Upper lobe of left lung (tissue), 6 donors: ENCODE results near the gene S100A13. TPM values are rescaled to one million over a fixed set of nuclear protein-coding genes. Genes with fewer than 3 reads are reported as not detected.
"Not testable (repeated sequence)": the region's sequence is repeated elsewhere in the genome, so short reads cannot be mapped to it uniquely, and the experiment has no call there.

ENCODE experiments used
- ATAC-seq, 2 donors: fragments of 200-7000 bp; cut with Tn5 transposase; one replicate each; pipeline ENCODE4 v1.9.1; 2022; ENCODE audit warnings: mild to moderate bottlenecking in 2 of 2, moderate library complexity in 2 of 2; ENCODE audit not compliant: low FRiP score in 2 of 2
- DNase-seq, 2 donors: peaks; one replicate each; pipeline ENCODE4 v3.0.0-alpha.2; 2019 to 2020
- H3K27ac ChIP-seq, 4 donors: fragments of 200-600 bp; sonication (generic); one replicate each; pipeline ENCODE4 v1.5.1; 2016 to 2019
- H3K27me3 ChIP-seq, 4 donors: fragments of 200-600 bp; sonication (generic); one replicate each; pipeline ENCODE4 v1.5.1; 2017 to 2019
- H3K36me3 ChIP-seq, 4 donors: fragments of 200-600 bp; sonication (generic); one replicate each; pipeline ENCODE4 v1.5.1; 2016 to 2019
- H3K4me1 ChIP-seq, 4 donors: fragments of 200-600 bp; sonication (generic); one replicate each; pipeline ENCODE4 v1.5.1; 2018 to 2019
- H3K4me3 ChIP-seq, 4 donors: fragments of 200-600 bp; sonication (generic); one replicate each; pipeline ENCODE4 v1.5.1; 2017 to 2019; ENCODE audit warnings: mild to moderate bottlenecking in 2 of 4, moderate library complexity in 1 of 4
- H3K9me3 ChIP-seq, 4 donors: fragments of 200-600 bp; sonication (generic); one replicate each; pipeline ENCODE4 v1.5.1; 2018 to 2019
- EP300 ChIP-seq, 4 donors: sonication (generic); formaldehyde crosslinking; IDR thresholded peaks; one replicate each; pipeline ENCODE4 v1.5.1; 2017; ENCODE audit warnings: antibody characterized with exemption in 4 of 4, control low read depth in 2 of 4
- POLR2A ChIP-seq, 4 donors: fragments of 450-650 bp; IDR thresholded peaks; one replicate each; pipeline ENCODE4 v1.5.1; 2016 to 2017; ENCODE audit warnings: antibody characterized with exemption in 4 of 4, mild to moderate bottlenecking in 2 of 4
- POLR2AphosphoS5 ChIP-seq, 2 donors: sonication (generic); formaldehyde crosslinking; IDR thresholded peaks; one replicate each; pipeline ENCODE4 v1.5.1; 2017; ENCODE audit warnings: antibody characterized with exemption in 2 of 2
- WGBS, 2 donors: methylation state at CpG; one replicate each; pipeline ENCODE4 v1.1.5; 2017 to 2018; 5-methylcytosine and 5-hydroxymethylcytosine counted together
- total RNA-seq, 6 donors: library from RNA; depleted of rRNA in 4 of 6; stranded (reverse); fragments of >200 nt in 4 of 6; gene quantifications; one replicate each; pipeline versions ENCODE4 v1.1.0 to v1.2.1, GENCODE V29; 2016 to 2021
- TF ChIP-seq, protein P1 (sequence below), 6 experiments: fragments of 450-650 bp in 4 of 6; fragments of 200-600 bp in 2 of 6; sonication (generic) in 2 of 6; IDR thresholded peaks; one replicate each; pipeline ENCODE4 v1.5.1; 2016 to 2019; ENCODE audit warnings: antibody characterized with exemption in 6 of 6
- donor health status: DM: no; HTN: no; CAD: no; lungs with moderate emphysema.
- donor health status: DM: no; HTN: yes; CAD: no; lungs with severe emphysema.

S100A13 gene
- total RNA-seq, 6 donors from 2014 or later = 72.8 to 132 (median 86.3) TPM

DNA sequence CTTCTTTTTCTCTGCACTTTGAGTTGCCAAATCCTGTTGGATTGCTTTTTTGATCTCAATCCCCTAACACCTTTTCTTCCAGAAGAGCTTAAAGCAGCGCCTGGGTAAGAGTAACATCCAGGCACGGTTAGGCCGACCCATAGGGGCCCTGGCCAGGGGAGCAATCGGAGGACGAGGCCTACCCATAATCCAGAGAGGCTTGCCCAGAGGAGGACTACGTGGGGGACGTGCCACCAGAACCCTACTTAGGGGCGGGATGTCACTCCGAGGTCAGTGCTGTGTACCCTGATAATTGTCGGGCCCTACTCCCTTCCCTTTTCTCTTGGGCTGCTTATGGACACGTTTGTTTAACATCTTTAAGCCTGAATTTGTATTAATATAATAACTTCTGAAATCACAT lies 14.9 kb upstream of the S100A13 start:
- Histone ChIP-seq H3K36me3 (peaks cover 57 to 100% (median 84%) of the 10 kb centered on the region in 4 donors), H3K4me3 (no peak overlapping the region), H3K9me3 (no peaks in the 10 kb centered on the region), H3K4me1 (peaks cover 7 to 38% (median 22%) of the 10 kb centered on the region in 4 donors), H3K27me3 (no peaks in the 10 kb centered on the region), H3K27ac (no peak overlapping the region)
- TF ChIP-seq, protein P1, sequence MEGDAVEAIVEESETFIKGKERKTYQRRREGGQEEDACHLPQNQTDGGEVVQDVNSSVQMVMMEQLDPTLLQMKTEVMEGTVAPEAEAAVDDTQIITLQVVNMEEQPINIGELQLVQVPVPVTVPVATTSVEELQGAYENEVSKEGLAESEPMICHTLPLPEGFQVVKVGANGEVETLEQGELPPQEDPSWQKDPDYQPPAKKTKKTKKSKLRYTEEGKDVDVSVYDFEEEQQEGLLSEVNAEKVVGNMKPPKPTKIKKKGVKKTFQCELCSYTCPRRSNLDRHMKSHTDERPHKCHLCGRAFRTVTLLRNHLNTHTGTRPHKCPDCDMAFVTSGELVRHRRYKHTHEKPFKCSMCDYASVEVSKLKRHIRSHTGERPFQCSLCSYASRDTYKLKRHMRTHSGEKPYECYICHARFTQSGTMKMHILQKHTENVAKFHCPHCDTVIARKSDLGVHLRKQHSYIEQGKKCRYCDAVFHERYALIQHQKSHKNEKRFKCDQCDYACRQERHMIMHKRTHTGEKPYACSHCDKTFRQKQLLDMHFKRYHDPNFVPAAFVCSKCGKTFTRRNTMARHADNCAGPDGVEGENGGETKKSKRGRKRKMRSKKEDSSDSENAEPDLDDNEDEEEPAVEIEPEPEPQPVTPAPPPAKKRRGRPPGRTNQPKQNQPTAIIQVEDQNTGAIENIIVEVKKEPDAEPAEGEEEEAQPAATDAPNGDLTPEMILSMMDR (IDR thresholded peaks at IDR 0.05) = no peak
- TF ChIP-seq EP300 (IDR thresholded peaks at IDR 0.05) (no peak), POLR2AphosphoS5 (IDR thresholded peaks at IDR 0.05) (no peak), POLR2A (IDR thresholded peaks at IDR 0.05) (no peak)
- DNase-seq (no peak), ATAC-seq (no peak)
- WGBS, 2 donors = 85 to 88% methylated on average over 11 of the region's 11 CpGs

DNA sequence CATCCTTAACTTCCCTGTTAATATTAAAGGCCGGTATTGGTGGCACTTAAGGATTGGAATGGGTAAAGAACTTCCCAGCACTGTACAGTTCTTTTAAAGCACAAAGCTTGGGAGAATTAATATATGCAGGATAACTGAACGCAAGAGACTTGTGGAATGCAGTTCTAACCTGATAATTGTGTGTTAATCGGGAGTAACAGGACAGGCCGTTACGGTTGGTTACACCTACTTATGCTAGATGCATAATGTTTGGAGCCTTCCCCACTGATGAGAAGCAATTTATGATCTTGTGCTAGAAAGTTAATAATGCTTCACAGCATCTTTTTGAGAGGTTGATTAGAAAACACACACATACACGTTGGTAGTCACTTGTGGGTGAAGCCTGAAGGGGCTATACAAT lies 13.6 kb upstream of the S100A13 start:
- Histone ChIP-seq H3K9me3 (no peaks in the 10 kb centered on the region), H3K4me1 (peaks cover 18 to 40% (median 28%) of the 10 kb centered on the region in 4 donors), H3K27ac (no peak overlapping the region), H3K27me3 (no peaks in the 10 kb centered on the region), H3K36me3 (peaks cover 66 to 100% (median 90%) of the 10 kb centered on the region in 4 donors), H3K4me3 (no peak overlapping the region)
- 64 to 65% methylated on average over 6 of the region's 6 CpGs for WGBS, 2 donors
- no peak for TF ChIP-seq EP300 (IDR thresholded peaks at IDR 0.05)
- TF ChIP-seq POLR2AphosphoS5 (IDR thresholded peaks at IDR 0.05) = no peak
- TF ChIP-seq, protein P1 (IDR thresholded peaks at IDR 0.05) = no peak
- no peak for TF ChIP-seq POLR2A (IDR thresholded peaks at IDR 0.05)
- ATAC-seq = no peak
- no peak for DNase-seq

DNA sequence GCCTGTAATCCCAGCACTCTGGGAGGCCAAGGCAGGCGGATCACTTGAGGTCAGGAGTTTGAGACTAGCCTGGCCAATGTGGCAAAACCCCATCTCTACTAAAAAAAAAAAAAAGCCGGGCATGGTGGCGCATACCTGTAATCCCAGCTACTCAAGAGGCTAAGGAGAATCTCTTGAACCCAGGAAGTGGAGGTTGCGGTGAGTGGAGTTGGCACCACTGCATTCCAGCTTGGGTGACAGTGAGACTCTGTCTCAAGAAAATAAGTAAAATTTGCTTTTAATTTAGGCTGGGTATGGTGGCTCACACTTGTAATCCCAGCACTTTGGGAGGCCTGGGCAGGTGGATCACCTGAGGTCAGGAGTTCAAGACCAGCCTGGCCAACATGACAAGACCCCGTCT lies 12.9 kb upstream of the S100A13 start:
- not testable (repeated sequence) for H3K27me3 ChIP-seq, H3K9me3 ChIP-seq, H3K4me3 ChIP-seq, ATAC-seq, DNase-seq
- 75 to 81% methylated on average over 5 of the region's 5 CpGs for WGBS, 2 donors
- Histone ChIP-seq H3K4me1 (peaks cover 25 to 47% (median 33%) of the 10 kb centered on the region in 4 donors), H3K27ac (peak overlapping the region in 1 of 4 donors; percentile 12), H3K36me3 (peaks cover 59 to 93% (median 85%) of the 10 kb centered on the region in 4 donors)

DNA sequence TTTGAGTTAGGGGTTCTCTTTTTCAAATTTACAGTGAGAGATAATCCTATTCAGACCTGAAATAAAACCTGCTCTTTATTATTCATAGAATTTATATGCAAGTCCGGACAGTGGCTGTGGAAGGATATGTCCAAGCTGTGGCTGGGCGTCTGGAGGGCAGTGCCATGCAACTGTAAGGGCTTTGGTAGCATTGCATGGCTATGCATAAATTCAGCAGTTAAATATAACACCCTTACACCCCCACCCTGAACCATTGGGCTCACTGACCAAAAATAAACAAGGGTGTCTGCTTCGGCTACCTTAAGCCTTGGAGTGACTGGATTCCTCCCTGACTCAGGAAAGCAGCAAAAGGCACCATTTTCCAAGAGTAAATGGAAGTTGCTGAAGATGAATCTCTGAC lies 12.0 kb upstream of the S100A13 start:
- no peak for TF ChIP-seq POLR2AphosphoS5 (IDR thresholded peaks at IDR 0.05)
- no peak for TF ChIP-seq EP300 (IDR thresholded peaks at IDR 0.05)
- TF ChIP-seq POLR2A (IDR thresholded peaks at IDR 0.05) = no peak
- TF ChIP-seq, protein P1 (IDR thresholded peaks at IDR 0.05) = no peak
- Histone ChIP-seq H3K27me3 (no peaks in the 10 kb centered on the region), H3K27ac (no peak overlapping the region), H3K4me3 (no peak overlapping the region), H3K9me3 (no peaks in the 10 kb centered on the region), H3K36me3 (peaks cover 57 to 84% (median 78%) of the 10 kb centered on the region in 4 donors), H3K4me1 (peaks cover 27 to 54% (median 38%) of the 10 kb centered on the region in 4 donors)
- ATAC-seq = no peak
- WGBS, 2 donors = 87 to 88% methylated on average over 3 of the region's 3 CpGs
- no peak for DNase-seq

DNA sequence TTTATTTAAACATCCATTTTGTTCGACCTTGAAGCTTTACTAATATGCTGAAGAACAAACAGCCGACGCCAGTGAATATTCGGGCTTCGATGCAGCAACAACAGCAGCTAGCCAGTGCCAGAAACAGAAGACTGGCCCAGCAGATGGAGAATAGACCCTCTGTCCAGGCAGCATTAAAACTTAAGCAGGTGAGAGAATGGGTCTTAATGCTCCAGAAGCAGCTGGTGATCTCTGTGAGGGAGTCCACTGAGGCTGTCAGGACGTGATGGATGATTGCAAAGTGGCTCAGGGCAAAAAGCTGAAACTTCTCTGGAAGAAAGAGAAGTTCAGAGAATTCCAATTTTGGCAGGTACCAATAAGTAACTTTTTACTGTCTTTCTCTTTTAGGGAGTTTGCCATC lies 11.0 kb upstream of the S100A13 start:
- no peak for DNase-seq
- Histone ChIP-seq H3K9me3 (no peaks in the 10 kb centered on the region), H3K27me3 (no peaks in the 10 kb centered on the region), H3K36me3 (peaks cover 53 to 74% (median 71%) of the 10 kb centered on the region in 4 donors), H3K4me3 (no peak overlapping the region), H3K4me1 (peaks cover 21 to 52% (median 36%) of the 10 kb centered on the region in 4 donors), H3K27ac (no peak overlapping the region)
- TF ChIP-seq POLR2AphosphoS5 (IDR thresholded peaks at IDR 0.05) (no peak), EP300 (IDR thresholded peaks at IDR 0.05) (no peak), POLR2A (IDR thresholded peaks at IDR 0.05) (no peak)
- TF ChIP-seq, protein P1 (IDR thresholded peaks at IDR 0.05) = no peak
- no peak for ATAC-seq
- 90 to 91% methylated on average over 6 of the region's 6 CpGs for WGBS, 2 donors
